ENCODE measurements around the gene AMDHD2.

The AMDHD2 gene

DNA sequence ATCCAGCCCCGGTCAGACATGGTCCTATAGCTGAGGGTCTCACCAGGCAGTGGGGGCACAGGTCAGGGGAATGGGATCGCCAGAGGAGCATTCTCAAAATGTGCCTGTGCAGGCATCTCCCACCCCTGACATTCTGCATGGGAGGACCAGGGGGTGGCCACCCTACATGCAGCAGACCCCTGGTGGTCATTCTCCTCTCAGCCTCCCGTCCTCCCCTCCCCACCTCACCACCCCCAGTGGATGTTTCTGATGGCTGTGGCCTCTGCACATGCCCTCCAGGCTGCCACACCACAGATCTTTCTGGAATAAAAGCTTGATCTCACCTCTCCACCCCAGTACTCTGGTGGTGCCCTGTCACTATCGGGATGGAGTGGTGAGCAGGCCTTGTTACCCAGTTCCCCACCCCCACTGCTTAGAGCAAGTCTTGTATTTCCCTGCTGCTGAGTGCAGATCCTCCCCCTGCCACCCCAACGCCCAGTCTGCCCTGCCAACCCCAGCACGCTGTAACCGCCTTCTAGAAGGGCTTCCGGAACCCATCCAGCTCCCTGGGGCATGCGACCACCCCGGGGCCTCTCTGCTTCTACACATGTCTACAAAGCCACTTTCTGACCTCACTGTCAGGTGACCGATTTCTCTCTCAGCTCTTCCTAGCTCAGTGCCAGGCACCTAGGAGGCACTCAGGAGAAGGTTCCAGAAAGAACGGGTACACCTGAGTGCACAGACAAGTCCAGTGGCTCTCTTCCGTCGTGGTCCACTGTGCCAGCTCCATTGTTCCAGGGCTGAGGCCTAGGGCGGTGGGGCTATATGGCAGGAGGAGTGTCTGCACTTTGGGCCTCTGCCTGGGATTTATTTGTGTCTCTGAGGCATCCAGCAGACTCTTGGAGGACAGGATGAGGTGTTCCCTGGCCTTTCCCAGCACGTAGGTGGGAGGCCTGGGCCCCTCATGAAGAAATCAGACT is 36.0 kb upstream of the AMDHD2 start:
- no peak for DNase-seq

DNA sequence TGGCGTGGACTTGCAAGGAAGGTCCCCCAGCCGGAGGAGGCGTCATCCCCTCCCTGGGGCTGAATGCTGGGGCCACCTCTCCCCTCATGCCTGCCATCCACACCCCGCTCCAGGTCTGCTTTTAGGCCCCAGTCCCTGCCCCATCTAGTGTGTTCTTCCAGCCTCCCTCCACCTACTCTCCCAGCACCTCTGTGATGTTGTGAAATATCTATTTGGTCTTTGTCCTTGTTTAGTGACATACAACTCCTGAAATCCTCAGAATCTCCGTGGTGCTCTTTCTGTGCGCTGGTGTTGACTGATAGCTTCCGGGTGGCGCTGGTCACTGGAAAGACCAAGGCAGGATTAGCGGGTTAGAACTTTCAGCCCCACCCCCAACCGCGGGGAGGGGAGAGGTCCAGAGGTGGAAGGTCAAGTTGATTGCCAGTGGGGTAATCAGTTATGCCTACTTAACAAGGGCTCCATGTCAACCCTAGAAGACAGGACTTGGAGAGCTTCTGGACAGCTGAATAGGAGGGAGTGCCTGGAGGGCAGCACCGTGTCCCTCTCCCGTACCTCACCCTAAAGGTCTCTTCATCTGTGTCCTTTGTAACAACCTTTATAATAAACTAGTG is 35.2 kb upstream of the AMDHD2 start:
- DNase-seq = no peak

GRCh38 chr16:2485811-2486507 is 34.2 kb upstream of the AMDHD2 start:
- no peak for DNase-seq

DNA sequence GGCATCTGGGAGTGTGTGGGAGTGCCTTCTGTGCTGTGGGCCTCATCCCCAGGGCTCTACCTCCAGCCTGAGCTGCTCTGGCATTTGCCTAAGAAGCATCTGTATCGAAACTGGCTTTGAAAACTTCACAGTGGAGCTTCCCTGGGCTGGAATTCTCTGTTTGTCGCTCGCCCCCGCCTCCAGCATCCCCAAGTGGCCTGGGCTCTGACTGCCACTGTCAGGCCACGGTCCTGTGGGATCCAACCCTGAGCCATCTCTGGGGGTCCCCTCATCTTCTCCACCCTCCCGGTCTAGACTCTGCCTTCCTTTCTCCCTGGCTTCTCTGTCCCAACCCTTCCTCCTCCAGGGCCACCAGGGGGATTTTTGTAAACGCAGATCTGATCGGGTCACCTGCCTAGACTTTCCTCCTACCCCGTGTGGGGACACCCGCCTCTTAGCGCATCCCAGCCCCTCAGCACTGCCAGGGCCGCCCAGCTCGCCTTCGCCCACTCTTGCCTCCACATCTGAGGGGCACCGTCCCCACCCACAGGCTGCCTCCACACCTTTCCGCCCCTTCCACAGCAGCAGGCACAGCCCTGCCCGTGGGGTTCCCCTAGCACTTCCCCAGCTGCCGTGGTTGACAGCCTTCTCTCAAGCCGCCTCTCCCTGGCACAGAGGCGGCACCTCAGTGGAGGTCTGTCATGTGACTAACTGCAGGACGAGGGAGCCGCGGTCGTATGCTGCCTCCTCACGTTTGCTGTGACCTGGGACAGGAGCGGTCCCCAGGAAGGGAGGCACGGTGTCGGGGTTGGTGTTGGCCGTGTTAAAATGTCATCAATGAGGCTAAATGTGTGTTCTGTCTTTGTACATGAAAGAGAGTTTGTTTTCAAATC is 33.3 kb upstream of the AMDHD2 start:
- DNase-seq = peak; percentile 41

DNA sequence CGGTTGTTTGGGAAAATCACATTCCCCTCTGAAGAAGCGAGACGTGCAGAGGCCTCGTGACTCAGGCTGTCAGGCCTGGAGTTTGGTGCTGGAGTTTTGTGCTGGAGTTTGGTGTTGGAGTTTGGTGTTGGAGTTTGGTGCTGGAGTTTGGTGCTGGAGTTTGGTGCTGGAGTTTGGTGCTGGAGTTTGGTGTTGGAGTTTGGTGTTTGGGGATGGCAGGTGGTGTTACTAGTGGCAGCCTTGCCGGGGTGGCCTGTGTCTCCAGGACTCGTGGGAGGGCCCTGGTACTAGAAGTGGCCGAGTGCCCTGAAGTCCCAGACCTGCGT is 32.7 kb upstream of the AMDHD2 start:
- DNase-seq = no peak

GRCh38 chr16:2487903-2488531 is 32.2 kb upstream of the AMDHD2 start:
- DNase-seq = no peak

DNA sequence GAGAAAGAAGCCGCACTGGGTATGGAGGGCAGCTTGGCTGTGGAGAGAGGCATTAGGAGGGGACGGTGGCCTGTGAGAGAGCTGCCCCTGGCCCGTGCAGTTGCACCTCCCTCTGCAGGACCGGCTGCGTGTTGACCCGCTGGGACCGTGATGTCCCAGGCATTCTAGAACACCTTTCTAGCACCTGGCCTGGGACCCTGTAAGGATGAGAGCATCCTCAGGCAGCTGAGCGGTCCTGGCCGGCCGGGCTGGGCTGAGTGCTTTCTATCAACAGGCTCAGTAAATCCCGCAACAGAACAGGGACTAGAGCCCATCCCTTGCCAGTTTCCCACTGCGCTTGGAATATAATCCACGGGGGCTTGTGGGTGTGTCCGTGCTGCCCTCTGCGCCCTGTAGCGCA is 30.6 kb upstream of the AMDHD2 start:
- peak; percentile 45 for DNase-seq

- peak; percentile 91 for DNase-seq
These were observed 29.7 kb upstream of the AMDHD2 start for GRCh38 chr16:2490190-2491105.

GRCh38 chr16:2492292-2492691 is 27.9 kb upstream of the AMDHD2 start:
- no peak for DNase-seq

GRCh38 chr16:2493605-2494004 is 26.6 kb upstream of the AMDHD2 start:
- no peak for DNase-seq

DNA sequence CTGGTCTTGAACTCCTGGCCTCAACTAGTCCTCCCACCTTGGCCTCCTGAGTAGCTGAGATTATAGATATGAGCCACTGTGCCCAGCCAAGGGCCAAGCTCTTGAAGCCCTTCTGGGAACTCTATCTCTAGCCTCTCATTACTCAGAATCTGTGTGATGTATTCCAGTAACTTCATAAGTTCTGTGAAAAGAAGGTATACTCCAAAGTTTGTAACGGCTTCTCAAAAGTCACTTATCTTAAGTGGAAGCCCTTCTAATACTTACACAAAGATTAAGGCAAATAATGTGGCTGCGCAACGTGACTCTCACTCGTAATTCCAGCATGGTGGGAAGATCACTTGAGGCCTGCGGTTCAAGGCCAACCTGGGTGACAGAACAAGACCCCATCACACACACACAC is 25.6 kb upstream of the AMDHD2 start:
- DNase-seq = no peak

DNA sequence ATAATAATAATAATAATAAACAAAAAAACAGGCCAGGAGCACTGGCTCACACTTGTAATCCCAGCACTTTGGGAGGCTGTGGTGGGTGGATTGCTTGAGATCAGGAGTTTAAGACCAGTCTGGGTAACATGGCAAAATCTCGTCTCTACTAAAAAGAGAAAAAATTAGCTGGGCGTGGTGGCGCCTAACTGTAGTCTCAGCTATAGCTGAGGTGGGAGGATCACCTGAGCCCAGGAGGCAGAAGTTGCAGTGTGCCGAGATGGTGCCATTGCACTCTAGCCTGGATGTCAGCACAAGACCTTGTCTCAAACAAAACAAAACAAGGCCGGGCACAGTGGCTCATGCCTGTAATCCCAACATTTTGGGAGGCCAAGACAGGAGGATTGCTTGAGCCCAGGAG is 25.1 kb upstream of the AMDHD2 start:
- DNase-seq = no peak

- no peak for DNase-seq
These were observed 23.7 kb upstream of the AMDHD2 start for GRCh38 chr16:2496223-2497115.

GRCh38 chr16:2497116-2497630 is 23.0 kb upstream of the AMDHD2 start:
- DNase-seq = peak; percentile 75

- DNase-seq = no peak
These were observed 22.3 kb upstream of the AMDHD2 start for GRCh38 chr16:2497695-2498484.

DNA sequence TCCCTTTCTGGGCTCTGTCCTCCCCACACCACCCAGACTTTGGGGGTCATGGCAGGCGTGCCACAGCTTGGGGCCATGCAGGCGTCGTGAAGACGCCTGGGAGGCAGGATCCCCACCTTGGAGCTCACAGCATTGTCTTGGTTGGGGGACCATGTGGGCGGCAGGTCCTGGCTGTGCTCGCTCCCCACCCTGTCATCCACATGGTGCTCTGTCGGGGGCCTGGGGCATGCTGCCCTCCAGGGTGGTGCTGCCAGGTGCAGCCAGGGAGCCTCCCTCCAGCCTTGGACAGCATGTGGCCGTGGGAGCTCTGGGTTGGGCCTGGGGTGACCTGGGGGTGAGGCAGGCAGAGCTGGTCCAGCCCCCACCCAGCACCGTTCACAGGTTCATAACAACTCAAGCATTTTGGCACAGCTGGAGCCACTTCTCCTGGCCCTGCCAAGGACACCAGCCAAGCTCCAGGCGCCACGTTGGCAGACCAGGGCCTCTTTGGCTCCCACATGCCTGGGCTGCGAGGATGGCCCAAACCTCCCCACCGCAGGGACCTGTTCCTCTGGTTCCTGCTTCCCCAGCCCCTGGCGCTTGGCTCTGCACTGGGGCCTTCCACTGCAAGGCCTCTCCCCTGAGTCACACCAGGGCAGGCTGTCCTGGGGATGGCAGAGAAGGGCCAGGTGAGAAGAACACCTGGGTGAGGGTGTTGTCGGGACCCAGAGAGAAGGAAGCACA is 21.5 kb upstream of the AMDHD2 start:
- peak; percentile 26 for DNase-seq

DNA sequence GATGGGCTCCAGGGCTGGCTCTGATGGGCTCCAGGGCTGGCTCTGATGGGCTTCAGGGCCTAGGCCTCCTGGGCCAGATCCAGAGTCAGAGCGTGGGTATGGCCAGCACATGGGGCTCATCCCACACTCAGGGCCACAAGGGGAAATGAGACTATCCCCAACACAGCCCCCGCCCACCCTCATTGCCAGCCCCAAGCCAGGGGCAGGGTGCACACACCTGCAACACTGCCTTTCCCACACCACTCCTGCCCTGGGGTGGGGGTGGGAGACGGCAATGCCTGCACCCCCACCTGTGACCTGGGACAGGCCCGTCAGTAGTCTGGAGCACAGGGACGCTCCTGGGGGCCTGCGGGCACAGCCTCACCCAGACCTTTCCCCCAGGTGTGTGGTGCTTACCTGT is 20.7 kb upstream of the AMDHD2 start:
- DNase-seq = no peak

GRCh38 chr16:2499890-2500429 is 20.2 kb upstream of the AMDHD2 start:
- no peak for DNase-seq
